ENCODE data around the gene CNTN5.

DNA sequence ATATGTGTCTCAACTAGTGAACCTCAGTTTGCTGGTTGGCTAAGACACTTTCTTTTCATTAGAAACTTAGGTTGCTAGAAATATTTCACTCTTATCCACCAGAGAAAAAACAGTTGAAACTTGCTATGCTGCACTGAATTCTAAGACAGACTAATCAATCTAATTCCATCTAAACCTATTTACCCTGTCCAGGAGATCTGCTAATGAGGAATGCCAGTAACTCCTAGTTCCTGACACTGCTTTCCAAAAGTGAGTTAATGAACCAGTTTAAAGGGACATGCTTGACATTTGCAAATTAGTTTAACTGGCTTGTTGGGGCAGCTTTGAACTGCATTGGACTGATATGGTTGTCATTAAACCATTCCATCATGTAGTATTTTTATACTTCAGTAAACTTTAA is 258.5 kb downstream of the CNTN5 start:
- TF ChIP-seq RAD21 (IDR thresholded peaks at IDR 0.05; ENCODE audit: low read depth) (no peak), NFIC (IDR thresholded peaks at IDR 0.05) (no peak)
- TF ChIP-seq, protein P1, sequence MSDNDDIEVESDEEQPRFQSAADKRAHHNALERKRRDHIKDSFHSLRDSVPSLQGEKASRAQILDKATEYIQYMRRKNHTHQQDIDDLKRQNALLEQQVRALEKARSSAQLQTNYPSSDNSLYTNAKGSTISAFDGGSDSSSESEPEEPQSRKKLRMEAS (IDR thresholded peaks at IDR 0.05): no peak

Data from Ishikawa (cell line).